Fibroblast of skin of right biceps (primary cell): ENCODE data around the gene PLXNC1.
A peak's percentile ranks its signal among the peaks of the same experiment; 100 is the strongest.

Source experiments
- DNase-seq: peaks from one replicate; pipeline ENCODE4 v3.0.0-alpha.2; 2013

The PLXNC1 gene

GRCh38 chr12:94269316-94269999 lies 121.1 kb downstream of the PLXNC1 start:
- no peak for DNase-seq

- DNase-seq = no peak
Measured at GRCh38 chr12:94271351-94271750, 123.0 kb downstream of the PLXNC1 start.

- DNase-seq = no peak
Measured at GRCh38 chr12:94272280-94272679, 123.9 kb downstream of the PLXNC1 start.

- DNase-seq = no peak
Measured at GRCh38 chr12:94273272-94273671, 124.9 kb downstream of the PLXNC1 start.

- DNase-seq = no peak
Measured at GRCh38 chr12:94276725-94277124, 128.3 kb downstream of the PLXNC1 start.

GRCh38 chr12:94277426-94278000 lies 129.1 kb downstream of the PLXNC1 start:
- no peak for DNase-seq

GRCh38 chr12:94280063-94280462 lies 131.7 kb downstream of the PLXNC1 start:
- DNase-seq = no peak

GRCh38 chr12:94282675-94283074 lies 134.3 kb downstream of the PLXNC1 start:
- no peak for DNase-seq

GRCh38 chr12:94284046-94284445 lies 135.7 kb downstream of the PLXNC1 start:
- DNase-seq = no peak

GRCh38 chr12:94284859-94285258 lies 136.5 kb downstream of the PLXNC1 start:
- DNase-seq = no peak

GRCh38 chr12:94285943-94286582 lies 137.7 kb downstream of the PLXNC1 start:
- DNase-seq = no peak

GRCh38 chr12:94286583-94287244 lies 138.3 kb downstream of the PLXNC1 start:
- DNase-seq = no peak

GRCh38 chr12:94287245-94287628 lies 138.9 kb downstream of the PLXNC1 start:
- DNase-seq = no peak

GRCh38 chr12:94289461-94290312 lies 141.3 kb downstream of the PLXNC1 start:
- peak; percentile 91 for DNase-seq

GRCh38 chr12:94290353-94290752 lies 142.0 kb downstream of the PLXNC1 start:
- no peak for DNase-seq

- no peak for DNase-seq
Measured at GRCh38 chr12:94297096-94297699, 148.8 kb downstream of the PLXNC1 start.

GRCh38 chr12:94297876-94298505 lies 149.6 kb downstream of the PLXNC1 start:
- no peak for DNase-seq

GRCh38 chr12:94299846-94300245 lies 151.5 kb downstream of the PLXNC1 start:
- DNase-seq = no peak

- DNase-seq = no peak
Measured at GRCh38 chr12:94304012-94304411, 155.6 kb downstream of the PLXNC1 start.

- DNase-seq = peak; percentile 75
Measured at GRCh38 chr12:94304566-94305061, 156.2 kb downstream of the PLXNC1 start.

GRCh38 chr12:94305130-94305957 lies 157.0 kb downstream of the PLXNC1 start:
- DNase-seq = peak; percentile 28
